Psoas muscle (tissue), 8 donors: ENCODE data around the gene HMCN2. TPM values are rescaled to one million over a fixed set of nuclear protein-coding genes. Genes with fewer than 3 reads are reported as not detected.

ENCODE experiments used
- ATAC-seq, 4 donors: fragments of 200-7000 bp; cut with Tn5 transposase; one replicate each; pipeline ENCODE4 v1.9.1; 2020; ENCODE audit warnings: moderate library complexity in 3 of 4, mild to moderate bottlenecking in 2 of 4
- DNase-seq, 2 donors: peaks; one replicate each; pipeline ENCODE4 v3.0.0-alpha.2; 2020
- H3K27ac ChIP-seq: fragments of 200-600 bp; one replicate; pipeline ENCODE4 v1.8.0; 2022
- H3K27me3 ChIP-seq, 3 donors: fragments of 200-600 bp in 1 of 3; one replicate each; pipeline versions ENCODE4 v1.6.1 to v1.8.0; 2013 to 2022; ENCODE audit warnings: low read length in 2 of 3, mild to moderate bottlenecking in 2 of 3, moderate library complexity in 1 of 3; ENCODE audit not compliant: insufficient read depth in 3 of 3
- H3K36me3 ChIP-seq, 2 donors: fragments of 200-600 bp in 1 of 2; one replicate each; pipeline versions ENCODE4 v1.6.1 to v1.8.0; 2013 to 2022; ENCODE audit warnings: low read depth in 1 of 2, mild to moderate bottlenecking in 1 of 2, moderate library complexity in 1 of 2; ENCODE audit not compliant: insufficient read depth in 1 of 2
- H3K4me1 ChIP-seq: fragments of 200-600 bp; one replicate; pipeline ENCODE4 v1.8.0; 2022
- H3K4me3 ChIP-seq: fragments of 200-600 bp; one replicate; pipeline ENCODE4 v1.8.0; 2022; ENCODE audit warnings: mild to moderate bottlenecking
- H3K9me3 ChIP-seq: fragments of 200-600 bp; one replicate; pipeline ENCODE4 v1.8.0; 2022
- WGBS, 3 donors: extraction: QIAGEN DNeasy Blood & Tissue Kit; methylation state at CpG; one replicate each; pipeline versions ENCODE4 v1.1.6 to v1.1.7; 2013; 5-methylcytosine and 5-hydroxymethylcytosine counted together
- intact Hi-C, 2 donors: fragments of 100-400 bp; cut with DNase I; formaldehyde crosslinking; loops; one replicate each; pipeline versions ENCODE4 v1.11.0 to v1.14.2; 2022
- long read RNA-seq, 2 donors: library from polyadenylated mRNA; unstranded; transcript quantifications; one replicate each; pipeline ENCODE4 v2.0.0, GENCODE V29; 2021
- polyA plus RNA-seq, 3 donors: library from polyadenylated mRNA; stranded (reverse); fragments of 200-250 nt; gene quantifications; one replicate each; pipeline ENCODE4 v1.2.3, GENCODE V29; 2013
- total RNA-seq, 4 donors: library from RNA; stranded (reverse); fragmentation: NEBNext Ultra II Directional in 2 of 4; extraction: Animal tissue kit (Norgen Biotek cat#: 25700) in 2 of 4; gene quantifications; one replicate each; pipeline versions ENCODE4 v1.2.1 to v1.2.4, GENCODE V29; 2021 to 2023
- TF ChIP-seq, protein P1 (sequence below): fragments of 200-600 bp; IDR thresholded peaks from one replicate; pipeline ENCODE4 v1.8.0; 2022; ENCODE audit warnings: antibody characterized with exemption
- donor health status: healthy with polysubstance abuse.
- donor health status: DM: no; HTN: no; CAD: no; lungs with moderate emphysema.
- donor health status: Bipolar disorder and iron deficiency.
- donor health status: healthy.
- donor health status: DM: yes; HTN: yes; CAD: no.
- donor health status: DM: no; HTN: no; CAD: no.
- donor health status: DM: no; HTN: no; CAD: no.
- donor health status: DM: yes; HTN: yes; CAD: no.

HMCN2 gene, protein sequence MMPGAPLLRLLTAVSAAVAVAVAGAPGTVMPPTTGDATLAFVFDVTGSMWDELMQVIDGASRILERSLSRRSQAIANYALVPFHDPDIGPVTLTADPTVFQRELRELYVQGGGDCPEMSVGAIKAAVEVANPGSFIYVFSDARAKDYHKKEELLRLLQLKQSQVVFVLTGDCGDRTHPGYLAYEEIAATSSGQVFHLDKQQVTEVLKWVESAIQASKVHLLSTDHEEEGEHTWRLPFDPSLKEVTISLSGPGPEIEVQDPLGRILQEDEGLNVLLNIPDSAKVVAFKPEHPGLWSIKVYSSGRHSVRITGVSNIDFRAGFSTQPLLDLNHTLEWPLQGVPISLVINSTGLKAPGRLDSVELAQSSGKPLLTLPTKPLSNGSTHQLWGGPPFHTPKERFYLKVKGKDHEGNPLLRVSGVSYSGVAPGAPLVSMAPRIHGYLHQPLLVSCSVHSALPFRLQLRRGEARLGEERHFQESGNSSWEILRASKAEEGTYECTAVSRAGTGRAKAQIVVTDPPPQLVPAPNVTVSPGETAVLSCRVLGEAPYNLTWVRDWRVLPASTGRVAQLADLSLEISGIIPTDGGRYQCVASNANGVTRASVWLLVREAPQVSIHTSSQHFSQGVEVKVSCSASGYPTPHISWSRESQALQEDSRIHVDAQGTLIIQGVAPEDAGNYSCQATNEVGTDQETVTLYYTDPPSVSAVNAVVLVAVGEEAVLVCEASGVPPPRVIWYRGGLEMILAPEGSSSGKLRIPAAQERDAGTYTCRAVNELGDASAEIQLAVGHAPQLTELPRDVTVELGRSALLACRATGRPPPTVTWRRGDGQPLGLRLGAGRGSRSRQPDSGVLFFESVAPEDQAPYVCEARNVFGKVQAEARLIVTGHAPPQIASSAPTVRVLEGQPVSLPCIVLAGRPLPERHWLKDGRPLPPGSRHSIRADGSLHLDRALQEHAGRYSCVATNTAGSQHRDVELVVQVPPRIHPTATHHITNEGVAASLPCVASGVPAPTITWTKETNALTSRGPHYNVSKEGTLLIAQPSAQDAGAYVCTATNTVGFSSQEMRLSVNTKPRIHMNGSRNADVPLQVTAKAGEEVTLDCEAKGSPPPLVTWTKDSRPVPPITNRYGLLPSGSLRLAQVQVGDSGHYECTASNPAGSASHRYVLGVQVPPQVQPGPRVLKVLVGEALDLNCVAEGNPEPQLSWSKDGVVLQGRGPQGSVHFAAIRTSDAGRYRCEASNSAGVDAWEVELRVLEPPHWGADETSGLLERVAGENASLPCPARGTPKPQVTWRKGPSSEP (N-terminal part only)
- total RNA-seq: 10 to 100 TPM in 1 of 4 donors, 1 to 10 TPM in 3; 3.6 to 13.2 (median 7.2) TPM
- polyA plus RNA-seq: 1 to 10 TPM; 5.0 to 8.0 (median 6.3) TPM
- long read RNA-seq, donor 1, partial matches to known transcripts: 1 of 2 reads
- long read RNA-seq, donor 1, other reads (novel, unspliced or antisense): 1 of 2 reads
- long read RNA-seq, donor 2, partial matches to known transcripts: 17 of 28 reads
- long read RNA-seq, donor 2, other reads (novel, unspliced or antisense): 11 of 28 reads

DNA sequence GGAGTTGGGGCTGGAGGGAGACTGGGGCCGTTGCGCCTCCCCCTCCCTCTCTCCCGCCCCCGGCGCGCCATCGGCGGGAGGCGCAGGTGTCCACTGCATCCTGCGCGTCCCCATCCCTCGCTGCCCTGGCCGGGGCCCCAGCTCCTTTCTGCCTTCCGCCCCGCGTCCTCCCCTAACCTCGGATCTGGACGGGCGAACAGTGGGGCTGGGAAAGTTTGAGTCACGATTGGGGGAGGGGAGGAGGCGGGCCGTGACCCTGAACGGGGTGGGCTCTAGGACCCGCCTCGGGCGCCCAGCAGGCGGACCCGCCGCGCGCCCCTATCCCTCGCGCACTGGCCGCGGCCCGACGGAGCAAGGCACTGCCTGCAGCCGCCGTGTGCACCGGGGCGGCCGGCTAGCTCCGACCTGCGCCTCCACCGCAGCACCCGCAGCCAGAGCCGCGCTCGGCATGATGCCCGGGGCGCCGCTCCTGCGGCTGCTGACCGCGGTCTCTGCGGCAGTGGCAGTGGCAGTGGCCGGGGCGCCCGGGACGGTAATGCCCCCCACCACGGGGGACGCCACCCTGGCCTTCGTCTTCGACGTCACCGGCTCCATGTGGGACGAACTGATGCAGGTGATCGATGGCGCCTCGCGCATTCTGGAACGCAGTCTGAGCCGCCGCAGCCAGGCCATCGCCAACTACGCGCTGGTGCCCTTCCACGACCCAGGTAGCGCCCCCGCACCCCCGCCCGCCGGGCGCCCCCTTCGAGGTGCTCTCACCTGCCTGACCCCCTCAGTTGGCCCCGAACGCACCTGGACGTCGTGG is at the start of gene HMCN2:
Gene HMCN2 (plus strand): TSS at position 330 of the 805 bp plus-strand sequence. CDS start 119 bp downstream, at position 449.
- H3K4me1 ChIP-seq: peaks cover 4% of the 10 kb centered on the region

DNA sequence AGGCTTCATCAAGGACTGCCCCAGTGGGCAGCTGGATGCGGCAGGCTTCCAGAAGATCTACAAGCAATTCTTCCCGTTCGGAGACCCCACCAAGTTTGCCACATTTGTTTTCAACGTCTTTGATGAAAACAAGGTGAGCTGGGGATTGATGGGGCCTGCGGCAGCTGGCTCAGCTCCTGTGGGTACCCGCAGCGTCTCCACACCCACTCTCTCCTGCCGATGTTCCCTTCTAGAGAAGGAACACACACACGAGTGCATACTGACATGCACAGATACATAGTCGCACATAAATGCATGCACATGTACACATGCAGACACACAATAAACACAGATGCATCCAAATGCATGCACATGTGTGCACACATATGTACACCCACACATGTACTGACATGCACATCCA is 47.7 kb upstream of the HMCN2 start:
- DNase-seq (no peak), ATAC-seq (no peak)
- no peak overlapping the region for H3K4me3 ChIP-seq
- H3K36me3 ChIP-seq: no peaks in the 10 kb centered on the region
- intact Hi-C loops: no loop called here
- TF ChIP-seq, protein P1, sequence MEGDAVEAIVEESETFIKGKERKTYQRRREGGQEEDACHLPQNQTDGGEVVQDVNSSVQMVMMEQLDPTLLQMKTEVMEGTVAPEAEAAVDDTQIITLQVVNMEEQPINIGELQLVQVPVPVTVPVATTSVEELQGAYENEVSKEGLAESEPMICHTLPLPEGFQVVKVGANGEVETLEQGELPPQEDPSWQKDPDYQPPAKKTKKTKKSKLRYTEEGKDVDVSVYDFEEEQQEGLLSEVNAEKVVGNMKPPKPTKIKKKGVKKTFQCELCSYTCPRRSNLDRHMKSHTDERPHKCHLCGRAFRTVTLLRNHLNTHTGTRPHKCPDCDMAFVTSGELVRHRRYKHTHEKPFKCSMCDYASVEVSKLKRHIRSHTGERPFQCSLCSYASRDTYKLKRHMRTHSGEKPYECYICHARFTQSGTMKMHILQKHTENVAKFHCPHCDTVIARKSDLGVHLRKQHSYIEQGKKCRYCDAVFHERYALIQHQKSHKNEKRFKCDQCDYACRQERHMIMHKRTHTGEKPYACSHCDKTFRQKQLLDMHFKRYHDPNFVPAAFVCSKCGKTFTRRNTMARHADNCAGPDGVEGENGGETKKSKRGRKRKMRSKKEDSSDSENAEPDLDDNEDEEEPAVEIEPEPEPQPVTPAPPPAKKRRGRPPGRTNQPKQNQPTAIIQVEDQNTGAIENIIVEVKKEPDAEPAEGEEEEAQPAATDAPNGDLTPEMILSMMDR: no peak
- H3K27me3 ChIP-seq: peaks cover 0 to 2% (median 0%) of the 10 kb centered on the region in 3 donors
- H3K9me3 ChIP-seq: no peaks in the 10 kb centered on the region
- H3K4me1 ChIP-seq: no peaks in the 10 kb centered on the region
- no peak overlapping the region for H3K27ac ChIP-seq
- 91 to 95% (median 92%) methylated on average over 10 of the region's 10 CpGs for WGBS, 3 donors

More for the DNA sequence above, at the start of gene HMCN2:
- ATAC-seq: peak; percentile 46 to 65 (median 56)
- intact Hi-C loops: no loop called here
- no peak within 1 kb of the TSS for H3K27ac ChIP-seq
- 0 to 2% (median 2%) methylated on average over 51 to 86 of the region's 89 CpGs for WGBS, 3 donors
- no peaks in the 10 kb centered on the region for H3K36me3 ChIP-seq
- peak; percentile 68 to 86 for DNase-seq
- H3K9me3 ChIP-seq: no peaks in the 10 kb centered on the region
- peaks cover 0 to 89% (median 22%) of the 10 kb centered on the region in 3 donors for H3K27me3 ChIP-seq
- H3K4me3 ChIP-seq: peak within 1 kb of the TSS; percentile 56
- TF ChIP-seq, protein P1: no peak

DNA sequence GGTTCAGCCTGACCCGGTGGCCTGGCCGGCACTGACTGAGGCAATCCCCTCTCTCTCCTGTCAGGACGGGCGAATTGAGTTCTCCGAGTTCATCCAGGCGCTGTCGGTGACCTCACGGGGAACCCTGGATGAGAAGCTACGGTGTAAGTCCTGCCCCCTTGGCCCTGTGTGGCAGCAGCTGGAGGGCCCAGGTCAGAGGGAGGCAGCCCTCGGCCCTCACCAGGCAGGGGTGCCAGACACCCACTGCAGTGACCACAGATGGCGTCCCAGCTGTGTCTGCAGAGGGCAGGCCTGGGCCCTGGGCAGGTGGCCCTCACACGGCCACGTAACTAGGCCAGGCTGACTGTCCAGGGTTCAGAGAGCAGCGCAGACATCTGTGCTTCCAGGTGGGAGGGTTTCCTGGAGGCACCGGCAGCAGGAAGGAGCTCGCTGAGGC is 45.9 kb upstream of the HMCN2 start:
- intact Hi-C loops: no loop called here
- DNase-seq: no peak
- Histone ChIP-seq H3K4me1 (no peaks in the 10 kb centered on the region), H3K36me3 (no peaks in the 10 kb centered on the region), H3K4me3 (no peak overlapping the region), H3K27ac (no peak overlapping the region), H3K9me3 (no peaks in the 10 kb centered on the region), H3K27me3 (peaks cover 0 to 2% (median 0%) of the 10 kb centered on the region in 3 donors)
- TF ChIP-seq, protein P1: no peak
- ATAC-seq: no peak
- WGBS, 3 donors: 54 to 75% (median 62%) methylated on average over 16 of the region's 16 CpGs
